K562 (cell line): Measurements from ENCODE around the gene SLC35G6. TPM values are rescaled to one million over a fixed set of nuclear protein-coding genes. Genes with fewer than 3 reads are reported as not detected.

Source experiments
- ATAC-seq: fragments of 200-7000 bp; cut with Tn5 transposase; 3 replicates; pipeline ENCODE4 v1.9.1; 2020; ENCODE audit warnings: moderate library complexity
- BruUV-seq: library from RNA; stranded (reverse); fragments of 400-500 nt; replicated peaks from 2 replicates; lab custom pipeline; 2021; lab: Mats Ljungman, UMichigan
- CTCF ChIA-PET: fragments of 300-600 bp; formaldehyde crosslinking; extraction: SDS; loops from one replicate; lab custom pipeline; 2021; ENCODE audit warnings: low intra/inter-chr PET ratio; lab: Yijun Ruan, JAX
- POLR2A ChIA-PET: fragments of 300-600, 350-650 bp; sonication (Branson Sonifier 250); formaldehyde crosslinking; extraction: SDS; loops from one replicate; lab custom pipeline; 2021; ENCODE audit warnings: antibody characterized with exemption, inconsistent platforms; lab: Yijun Ruan, JAX
- DNase-seq, 4 experiments: peaks; one replicate each; pipeline versions ENCODE4 v3.0.0 to v3.0.0-alpha.2; 2011 to 2018; ENCODE audit warnings: low spot score in 3 of 4, mixed read lengths in 3 of 4; ENCODE audit errors: extremely low read depth in 1 of 4
- FAIRE-seq: peaks from 2 replicates; lab custom pipeline; 2011; peaks lifted over from hg19 to GRCh38; lab: Jason Lieb, UNC
- H2AFZ ChIP-seq: 2 replicates; pipeline ENCODE4 v1.6.0; 2011; ENCODE audit warnings: low read depth, low read length, control low read depth, inconsistent platforms
- H3K27ac ChIP-seq: fragments of 200-600 bp; 3 replicates; pipeline ENCODE4 v1.8.0; 2011; ENCODE audit warnings: low read depth, mild to moderate bottlenecking, control low read depth, inconsistent platforms, low read length, moderate library complexity, mixed read lengths; ENCODE audit errors: extremely low read depth
- H3K27me3 ChIP-seq, 2 experiments: fragments of 300-600 bp in 1 of 2; 2 replicates in 1 of 2; 3 replicates in 1 of 2; pipeline versions ENCODE4 v1.6.0 to v1.8.0; 2011; ENCODE audit warnings: inconsistent platforms in 2 of 2, low read length in 2 of 2, mild to moderate bottlenecking in 1 of 2, mixed read lengths in 1 of 2, moderate library complexity in 1 of 2; ENCODE audit not compliant: control insufficient read depth in 2 of 2, insufficient read depth in 2 of 2
- H3K36me3 ChIP-seq: fragments of 300-600 bp; 3 replicates; pipeline ENCODE4 v1.8.0; 2011; ENCODE audit warnings: mild to moderate bottlenecking, low read length, inconsistent platforms; ENCODE audit not compliant: control insufficient read depth, insufficient read depth
- H3K4me1 ChIP-seq, 2 experiments: fragments of 200-600 bp in 1 of 2; replicated peaks in 1 of 2; 2 replicates in 1 of 2; 3 replicates in 1 of 2; pipeline versions ENCODE4 v1.5.1 to v1.8.0; 2011; ENCODE audit warnings: inconsistent platforms in 2 of 2, low read length in 2 of 2, mild to moderate bottlenecking in 1 of 2, mixed read lengths in 1 of 2, moderate library complexity in 1 of 2; ENCODE audit not compliant: control insufficient read depth in 2 of 2, insufficient read depth in 2 of 2
- H3K4me2 ChIP-seq: 2 replicates; pipeline ENCODE4 v1.6.1; 2011; ENCODE audit warnings: low read length, control low read depth, inconsistent platforms, mixed read lengths; ENCODE audit not compliant: insufficient read depth
- H3K4me3 ChIP-seq: fragments of 200-600 bp; sonication (generic), shearing (Covaris generic); 2 replicates; pipeline ENCODE4 v1.5.1; 2016; ENCODE audit warnings: control low read depth, inconsistent platforms
- H3K79me2 ChIP-seq: fragments of 200-600 bp; 3 replicates; pipeline ENCODE4 v1.8.0; 2011; ENCODE audit warnings: low read length, inconsistent platforms; ENCODE audit not compliant: control insufficient read depth, insufficient read depth
- H3K9ac ChIP-seq, 2 experiments: 2 replicates each; pipeline versions ENCODE4 v1.6.0 to v1.6.1; 2011; ENCODE audit warnings: low read depth in 2 of 2, low read length in 2 of 2, control low read depth in 1 of 2, inconsistent platforms in 1 of 2, mild to moderate bottlenecking in 1 of 2, mixed read lengths in 1 of 2; ENCODE audit not compliant: insufficient read depth in 1 of 2
- H3K9me1 ChIP-seq: one replicate; pipeline ENCODE4 v1.6.0; 2011; ENCODE audit warnings: inconsistent platforms, mild to moderate bottlenecking, low read length, moderate library complexity; ENCODE audit not compliant: control insufficient read depth, insufficient read depth
- H3K9me3 ChIP-seq: replicated peaks from 2 replicates; pipeline ENCODE4 v1.5.1; 2011; ENCODE audit warnings: low read depth, low read length, inconsistent platforms; ENCODE audit not compliant: control insufficient read depth, insufficient read depth
- H4K20me1 ChIP-seq: replicated peaks from 2 replicates; pipeline ENCODE4 v1.6.1; 2011; ENCODE audit warnings: low read length, inconsistent platforms, mixed read lengths; ENCODE audit not compliant: control insufficient read depth, insufficient read depth
- CLOCK ChIP-seq: fragments of 250-450 bp; sonication (Bioruptor Pico); IDR thresholded peaks from 2 replicates; pipeline ENCODE4 v1.4.0; 2020; ENCODE audit warnings: mild to moderate bottlenecking, moderate library complexity, borderline replicate concordance
- HDGF ChIP-seq: fragments of 450-650 bp; IDR thresholded peaks from 2 replicates; pipeline ENCODE4 v1.6.1; 2016
- ID3 ChIP-seq, 2 experiments: fragments of 250-450 bp in 1 of 2; fragments of 450-650 bp in 1 of 2; sonication (Bioruptor Pico) in 1 of 2; IDR thresholded peaks; 2 replicates each; pipeline versions ENCODE4 v1.6.1 to v1.8.0; 2016 to 2021; ENCODE audit warnings: mild to moderate bottlenecking in 2 of 2, moderate library complexity in 2 of 2, missing compliant biosample characterization in 1 of 2, missing genetic modification characterization in 1 of 2
- JUN ChIP-seq, 2 experiments: sonication (generic) in 1 of 2; formaldehyde crosslinking in 1 of 2; IDR thresholded peaks; 2 replicates each; pipeline versions ENCODE4 v1.6.1 to v1.8.0; 2012 to 2022; ENCODE audit warnings: borderline replicate concordance in 2 of 2, mild to moderate bottlenecking in 2 of 2, improper control_type of control experiment in 1 of 2, low read depth in 1 of 2, low read length in 1 of 2, missing genetic modification reagents in 1 of 2
- MAFG ChIP-seq: fragments of 450-650 bp; conservative IDR thresholded peaks from 2 replicates; pipeline ENCODE4 v1.6.1; 2016; ENCODE audit warnings: missing genetic modification characterization, missing compliant biosample characterization
- POLR2AphosphoS2 ChIP-seq: IDR thresholded peaks from 2 replicates; pipeline ENCODE4 v1.6.1; 2012; ENCODE audit warnings: low read length, improper control_type of control experiment
- RBM34 ChIP-seq: fragments of 200-400 bp; formaldehyde crosslinking; IDR thresholded peaks from 2 replicates; pipeline ENCODE4 v1.6.1; 2018; ENCODE audit warnings: low read length, borderline replicate concordance; ENCODE audit not compliant: insufficient read depth
- SPI1 ChIP-seq: IDR thresholded peaks from 2 replicates; pipeline ENCODE4 v1.6.1; 2011; ENCODE audit warnings: low read depth, low read length, control low read depth, borderline replicate concordance
- WGBS: fragments of 100-300 bp; shearing (Covaris generic); methylation state at CpG from one replicate; pipeline ENCODE4 v1.1.6; 2016; ENCODE audit warnings: low coverage, mixed read lengths; ENCODE audit not compliant: insufficient coverage; ENCODE audit errors: missing lambda C conversion rate; 5-methylcytosine and 5-hydroxymethylcytosine counted together
- in situ Hi-C: fragments of 300-500 bp; cut with MboI; formaldehyde crosslinking; loops from 4 replicates; pipeline ENCODE4 v1.15.0; 2018; ENCODE audit warnings: inconsistent platforms, mixed read lengths
- intact Hi-C: fragments of 100-400 bp; cut with micrococcal nuclease; formaldehyde crosslinking; loops from 2 replicates; pipeline ENCODE4 v1.14.2; 2022
- polyA plus RNA-seq, 8 experiments: library from polyadenylated mRNA; depleted of rRNA in 4 of 8; stranded (reverse) in 5 of 8; unstranded in 3 of 8; fragments of >200 nt; fragmentation: Nextera tagmentation in 2 of 8; fragmentation: Illumina TruSeq in 1 of 8; extraction: Ambion mirVana in 2 of 8; extraction: Trizol in 1 of 8; gene quantifications; 2 replicates each; pipeline versions ENCODE4 v1.2.1 to v1.2.3, GENCODE V29; 2011 to 2014; ENCODE audit warnings: inconsistent platforms in 1 of 8, missing spikeins in 1 of 8
- total RNA-seq, 7 experiments: library from RNA; depleted of rRNA in 6 of 7; stranded (reverse); fragments of >200 nt in 6 of 7; fragmentation: Illumina TruSeq in 2 of 7; extraction: Trizol in 2 of 7; gene quantifications; 2 replicates each; pipeline versions ENCODE4 v1.2.1 to v1.2.3, GENCODE V29; 2011 to 2021; ENCODE audit warnings: low replicate concordance in 1 of 7

Gene SLC35G6
- total and polyA plus RNA-seq, 9 of the 15 experiments (the other 6 are each of a cell fraction or from before 2014, with no cell fraction given), result not detected

GRCh38 chr17:7512824-7513540 is 31.7 kb downstream of the SLC35G6 start:
- in situ Hi-C loops, result no loop called here
- Histone ChIP-seq H3K4me2 (no peak overlapping the region), H4K20me1 (no peaks in the 10 kb centered on the region), H2AFZ (no peak overlapping the region), H3K9me3 (no peaks in the 10 kb centered on the region), H3K79me2 (no peaks in the 10 kb centered on the region), H3K4me3 (no peak overlapping the region), H3K4me1 (no peaks in the 10 kb centered on the region; a peak in 1 of 5 replicates), H3K36me3 (peaks cover 57% of the 10 kb centered on the region), H3K27me3 (no peaks in the 10 kb centered on the region), H3K9ac (no peak overlapping the region), H3K27ac (no peak overlapping the region), H3K9me1 (peaks cover 3% of the 10 kb centered on the region)
- POLR2A ChIA-PET, result interaction anchor here (0.6 to 1.3 kb wide), 6 partner anchors 12 to 128 kb away, joined by 3 to 4 read pairs (median 3); no protein-coding TSS in a partner anchor
- CTCF ChIA-PET, result interaction anchor here (0.7 kb wide), 1 partner anchor 14 kb away, joined by 3 read pairs; no protein-coding TSS in a partner anchor
- BruUV-seq, result no TSS peak
- no peak for ATAC-seq
- FAIRE-seq, result no peak
- intact Hi-C loops, result no loop called here
- 95% methylated on average over 18 of the region's 20 CpGs for WGBS
- DNase-seq, result no peak
- no peak for TF ChIP-seq POLR2AphosphoS2
- no peak for TF ChIP-seq MAFG (tag)
- no peak for TF ChIP-seq ID3 (CRISPR knock-in tag; IDR thresholded peaks at IDR 0.05)
- TF ChIP-seq ID3 (tag; IDR thresholded peaks at IDR 0.05), result no peak
- no peak for TF ChIP-seq CLOCK (CRISPR knock-in tag)
- TF ChIP-seq HDGF, result no peak
- no peak for TF ChIP-seq JUN (IDR thresholded peaks at IDR 0.05; ENCODE audit: borderline replicate concordance, low read depth, low read length)
- no peak for TF ChIP-seq JUN (CRISPR knock-in tag; IDR thresholded peaks at IDR 0.05; ENCODE audit: borderline replicate concordance)
- no peak for TF ChIP-seq SPI1
- no peak for TF ChIP-seq RBM34
